ENCODE data around the gene CSMD2.
A peak's percentile ranks its signal among the peaks of the same experiment; 100 is the strongest.

CSMD2 gene

DNA sequence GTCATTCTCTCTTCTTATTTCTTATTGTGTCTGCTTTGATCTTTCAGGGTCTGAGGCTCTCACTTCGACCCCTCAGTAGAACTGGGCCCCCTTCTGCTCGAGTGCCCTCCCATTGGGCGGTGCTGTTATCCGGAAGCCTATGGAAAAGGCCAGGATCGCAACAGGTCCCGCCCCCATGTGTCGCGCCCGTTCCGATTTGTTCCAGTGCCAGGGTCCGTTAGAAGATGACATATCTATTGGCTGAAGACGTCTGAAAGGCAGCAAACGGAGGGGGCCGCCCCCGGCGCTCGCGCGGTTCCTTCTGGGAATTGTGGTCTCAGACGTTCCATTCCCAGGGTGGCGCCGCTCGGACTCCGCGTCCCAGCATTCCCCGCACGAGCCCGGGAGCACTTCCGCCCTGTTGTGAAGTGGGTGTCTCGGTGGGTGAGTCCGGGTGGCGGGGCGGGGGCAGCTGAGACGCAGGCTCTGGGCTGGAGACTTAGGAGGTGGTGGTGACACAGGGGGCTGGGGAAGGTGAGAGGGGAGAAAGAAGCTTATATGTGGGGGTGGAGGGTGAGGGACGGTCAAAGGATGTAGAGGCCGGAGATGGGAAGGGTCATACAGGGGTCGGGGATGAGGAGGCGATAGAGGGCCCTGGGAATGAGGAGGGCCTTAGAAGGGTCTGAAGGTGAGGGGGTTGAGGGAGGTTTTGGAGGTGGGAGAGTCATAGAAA is 692.6 kb downstream of the CSMD2 start, which contains the start of gene ZSCAN20:
ZSCAN20 (plus strand) TSS at position 377 of the 712 bp plus-strand sequence. CDS start 6,644 bp downstream, outside the sequence.
- peak within 1 kb of the TSS; percentile 71 for H3K4me3 ChIP-seq (ENCODE audit: low read length)
- no peaks in the 10 kb centered on the region for H3K27me3 ChIP-seq (ENCODE audit: insufficient read depth, low read length)
- H3K9me3 ChIP-seq (ENCODE audit: insufficient read depth, low read depth, low read length) = no peaks in the 10 kb centered on the region
- WGBS = 2% methylated on average over 38 of the region's 38 CpGs
- H3K9ac ChIP-seq (ENCODE audit: low read depth, low read length) = peak within 1 kb of the TSS; percentile 63; the same call in 1 of the 2 replicates
- H3K36me3 ChIP-seq (ENCODE audit: insufficient read depth, low read length) = no peaks in the 10 kb centered on the region
- no peak within 1 kb of the TSS for H3K27ac ChIP-seq (ENCODE audit: low read depth, low read length)
- peaks cover 9% of the 10 kb centered on the region for H3K4me1 ChIP-seq (ENCODE audit: insufficient read depth, low read length)

- H3K4me3 ChIP-seq (ENCODE audit: low read length) = no peak overlapping the region
- H3K9me3 ChIP-seq (ENCODE audit: insufficient read depth, low read depth, low read length) = no peaks in the 10 kb centered on the region
- WGBS = 91% methylated on average over 4 of the region's 4 CpGs
- H3K9ac ChIP-seq (ENCODE audit: low read depth, low read length) = no peak overlapping the region
- peaks cover 9% of the 10 kb centered on the region for H3K4me1 ChIP-seq (ENCODE audit: insufficient read depth, low read length)
- no peak overlapping the region for H3K27ac ChIP-seq (ENCODE audit: low read depth, low read length)
- no peaks in the 10 kb centered on the region for H3K27me3 ChIP-seq (ENCODE audit: insufficient read depth, low read length)
- no peaks in the 10 kb centered on the region for H3K36me3 ChIP-seq (ENCODE audit: insufficient read depth, low read length)
Observed at GRCh38 chr1:33471416-33471815, 693.6 kb downstream of the CSMD2 start.

DNA sequence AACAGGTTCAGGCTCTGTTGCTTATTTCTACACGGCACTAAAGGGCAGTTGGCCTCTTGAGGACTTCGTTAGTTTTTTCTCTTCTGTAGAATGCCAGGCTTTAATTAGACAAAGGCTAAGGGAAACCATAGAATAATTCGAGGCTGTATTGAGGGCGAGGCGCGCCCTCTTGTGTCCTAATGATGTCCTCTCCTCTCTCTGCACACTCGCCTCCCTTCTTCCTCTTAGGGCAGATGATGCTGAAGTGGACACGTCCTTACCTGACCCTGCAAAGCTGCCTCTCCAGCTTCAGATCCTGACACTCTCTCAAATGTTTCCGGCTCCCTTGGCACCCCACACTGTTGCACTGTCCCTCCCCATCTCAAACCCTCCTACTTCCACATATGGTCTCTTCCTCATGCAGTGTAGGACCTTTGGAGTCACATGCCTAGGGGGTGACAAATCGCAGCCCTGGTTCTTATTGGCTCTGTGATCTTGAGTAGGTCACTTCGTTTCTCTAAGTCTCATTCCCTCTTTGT is 694.5 kb downstream of the CSMD2 start:
- H3K9ac ChIP-seq (ENCODE audit: low read depth, low read length) = no peak overlapping the region
- no peaks in the 10 kb centered on the region for H3K9me3 ChIP-seq (ENCODE audit: insufficient read depth, low read depth, low read length)
- no peaks in the 10 kb centered on the region for H3K36me3 ChIP-seq (ENCODE audit: insufficient read depth, low read length)
- H3K27me3 ChIP-seq (ENCODE audit: insufficient read depth, low read length) = no peaks in the 10 kb centered on the region
- peaks cover 9% of the 10 kb centered on the region for H3K4me1 ChIP-seq (ENCODE audit: insufficient read depth, low read length)
- 13% methylated on average over 11 of the region's 11 CpGs for WGBS
- H3K27ac ChIP-seq (ENCODE audit: low read depth, low read length) = no peak overlapping the region
- H3K4me3 ChIP-seq (ENCODE audit: low read length) = no peak overlapping the region

DNA sequence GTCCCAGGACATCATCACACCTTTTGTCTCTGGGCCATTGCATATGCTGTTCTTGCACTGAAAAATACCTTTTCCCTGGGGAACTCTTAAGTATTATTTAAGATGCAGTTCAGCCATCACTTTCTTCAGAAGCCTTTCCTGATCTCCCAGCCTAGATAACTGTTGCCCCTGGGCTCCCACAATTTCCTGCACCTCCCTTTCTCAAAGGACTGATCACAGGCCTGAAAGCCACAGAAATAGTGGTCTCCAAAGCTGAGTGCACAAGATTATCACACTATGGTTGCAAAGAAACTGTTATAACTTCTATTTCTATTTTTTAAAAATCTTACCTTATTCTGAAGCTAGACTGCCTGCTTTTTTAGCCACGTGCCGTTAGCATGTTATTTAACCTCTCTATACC is 695.3 kb downstream of the CSMD2 start:
- peaks cover 9% of the 10 kb centered on the region for H3K4me1 ChIP-seq (ENCODE audit: insufficient read depth, low read length)
- H3K9ac ChIP-seq (ENCODE audit: low read depth, low read length) = no peak overlapping the region
- no peaks in the 10 kb centered on the region for H3K27me3 ChIP-seq (ENCODE audit: insufficient read depth, low read length)
- WGBS = no CpG with 5 or more reads among the region's 2 CpGs
- H3K36me3 ChIP-seq (ENCODE audit: insufficient read depth, low read length) = no peaks in the 10 kb centered on the region
- no peaks in the 10 kb centered on the region for H3K9me3 ChIP-seq (ENCODE audit: insufficient read depth, low read depth, low read length)
- H3K4me3 ChIP-seq (ENCODE audit: low read length) = no peak overlapping the region
- no peak overlapping the region for H3K27ac ChIP-seq (ENCODE audit: low read depth, low read length)

DNA sequence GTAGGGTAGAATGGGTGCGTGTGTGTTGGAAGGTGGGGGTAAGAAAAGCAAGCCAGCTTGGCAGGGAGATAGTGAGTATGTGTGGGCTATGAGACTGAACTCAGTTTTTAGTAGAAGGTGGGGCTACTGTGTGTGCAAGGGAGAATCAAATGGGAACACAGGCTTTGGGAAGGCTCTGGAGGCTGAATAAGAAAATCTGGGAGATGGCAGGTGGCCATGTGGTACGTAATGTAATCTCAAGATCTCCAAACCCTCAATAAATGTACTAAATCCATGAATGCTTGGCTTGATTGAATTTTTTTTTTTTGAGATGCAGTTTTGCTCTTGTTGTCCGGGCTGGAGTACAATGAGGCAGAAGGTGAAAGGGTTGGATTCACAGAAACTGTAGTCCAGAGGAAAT is 696.1 kb downstream of the CSMD2 start:
- WGBS = 84% methylated on average over 3 of the region's 3 CpGs
- H3K4me3 ChIP-seq (ENCODE audit: low read length) = no peak overlapping the region
- no peak overlapping the region for H3K27ac ChIP-seq (ENCODE audit: low read depth, low read length)

GRCh38 chr1:33468531-33468930 is 696.5 kb downstream of the CSMD2 start:
- H3K4me3 ChIP-seq (ENCODE audit: low read length) = no peak overlapping the region
- H3K36me3 ChIP-seq (ENCODE audit: insufficient read depth, low read length) = no peaks in the 10 kb centered on the region
- no peaks in the 10 kb centered on the region for H3K27me3 ChIP-seq (ENCODE audit: insufficient read depth, low read length)
- no peaks in the 10 kb centered on the region for H3K9me3 ChIP-seq (ENCODE audit: insufficient read depth, low read depth, low read length)
- 80% methylated on average over 4 of the region's 4 CpGs for WGBS
- H3K27ac ChIP-seq (ENCODE audit: low read depth, low read length) = no peak overlapping the region
- peaks cover 9% of the 10 kb centered on the region for H3K4me1 ChIP-seq (ENCODE audit: insufficient read depth, low read length)
- H3K9ac ChIP-seq (ENCODE audit: low read depth, low read length) = no peak overlapping the region

More for the DNA sequence above, 696.1 kb downstream of the CSMD2 start:
- Histone ChIP-seq H3K9me3 (ENCODE audit: insufficient read depth, low read depth, low read length) (no peaks in the 10 kb centered on the region), H3K9ac (ENCODE audit: low read depth, low read length) (no peak overlapping the region), H3K4me1 (ENCODE audit: insufficient read depth, low read length) (peaks cover 9% of the 10 kb centered on the region), H3K36me3 (ENCODE audit: insufficient read depth, low read length) (no peaks in the 10 kb centered on the region), H3K27me3 (ENCODE audit: insufficient read depth, low read length) (no peaks in the 10 kb centered on the region)

GRCh38 chr1:33468011-33468410 is 697.0 kb downstream of the CSMD2 start:
- H3K36me3 ChIP-seq (ENCODE audit: insufficient read depth, low read length) = no peaks in the 10 kb centered on the region
- 90% methylated on average over 4 of the region's 4 CpGs for WGBS
- H3K27ac ChIP-seq (ENCODE audit: low read depth, low read length) = no peak overlapping the region
- peaks cover 7% of the 10 kb centered on the region for H3K4me1 ChIP-seq (ENCODE audit: insufficient read depth, low read length)
- H3K27me3 ChIP-seq (ENCODE audit: insufficient read depth, low read length) = no peaks in the 10 kb centered on the region
- H3K4me3 ChIP-seq (ENCODE audit: low read length) = no peak overlapping the region
- H3K9me3 ChIP-seq (ENCODE audit: insufficient read depth, low read depth, low read length) = no peaks in the 10 kb centered on the region
- no peak overlapping the region for H3K9ac ChIP-seq (ENCODE audit: low read depth, low read length)

DNA sequence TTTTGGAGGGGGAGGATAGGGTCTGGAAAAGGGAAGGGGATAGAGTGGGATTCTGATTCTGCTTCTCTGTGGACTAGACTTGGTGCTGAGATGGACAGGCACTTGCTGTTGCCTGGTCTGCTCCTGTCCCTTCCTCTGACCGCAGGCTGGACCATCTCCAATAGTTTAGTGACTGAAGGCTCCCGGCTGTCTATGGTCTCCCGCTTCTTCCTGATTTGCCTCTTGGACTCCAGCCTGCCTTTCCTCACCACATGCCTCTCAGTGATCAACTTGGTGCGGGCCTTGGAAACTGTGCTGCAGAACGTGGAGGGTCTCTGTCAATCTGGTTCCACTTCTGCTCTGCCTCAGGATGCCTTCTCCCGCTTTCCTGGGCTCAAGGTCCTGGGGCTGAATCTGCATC is 698.9 kb downstream of the CSMD2 start:
- Histone ChIP-seq H3K27ac (ENCODE audit: low read depth, low read length) (no peak overlapping the region), H3K9me3 (ENCODE audit: insufficient read depth, low read depth, low read length) (no peaks in the 10 kb centered on the region), H3K4me3 (ENCODE audit: low read length) (no peak overlapping the region), H3K36me3 (ENCODE audit: insufficient read depth, low read length) (no peaks in the 10 kb centered on the region), H3K27me3 (ENCODE audit: insufficient read depth, low read length) (no peaks in the 10 kb centered on the region), H3K9ac (ENCODE audit: low read depth, low read length) (no peak overlapping the region), H3K4me1 (ENCODE audit: insufficient read depth, low read length) (no peaks in the 10 kb centered on the region)
- WGBS = 91% methylated on average over 6 of the region's 6 CpGs

DNA sequence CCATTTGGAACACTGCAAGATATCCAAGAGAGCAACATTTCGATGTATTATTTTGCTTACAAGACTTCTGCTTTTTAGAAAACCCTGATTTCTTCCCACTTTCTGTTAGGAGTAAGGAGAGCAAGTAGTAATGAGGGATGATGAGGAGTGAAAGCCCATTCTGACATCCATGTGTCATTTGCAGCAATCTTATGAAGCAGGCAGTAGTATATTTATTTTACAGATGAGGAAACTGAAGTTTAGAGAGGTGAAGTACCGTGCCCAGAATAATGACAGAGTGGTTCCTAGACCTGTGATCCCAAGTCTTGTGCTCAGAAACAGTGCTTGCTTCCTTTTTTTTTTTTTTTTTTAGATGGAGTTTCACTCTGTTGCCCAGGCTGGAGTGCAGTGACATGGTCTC is 699.7 kb downstream of the CSMD2 start:
- WGBS = 86% methylated on average over 2 of the region's 2 CpGs
- H3K9me3 ChIP-seq (ENCODE audit: insufficient read depth, low read depth, low read length) = no peaks in the 10 kb centered on the region
- no peak overlapping the region for H3K27ac ChIP-seq (ENCODE audit: low read depth, low read length)
- H3K4me3 ChIP-seq (ENCODE audit: low read length) = no peak overlapping the region
- H3K9ac ChIP-seq (ENCODE audit: low read depth, low read length) = no peak overlapping the region
- H3K4me1 ChIP-seq (ENCODE audit: insufficient read depth, low read length) = no peaks in the 10 kb centered on the region
- H3K36me3 ChIP-seq (ENCODE audit: insufficient read depth, low read length) = no peaks in the 10 kb centered on the region
- H3K27me3 ChIP-seq (ENCODE audit: insufficient read depth, low read length) = no peaks in the 10 kb centered on the region

- 86% methylated on average over 3 of the region's 3 CpGs for WGBS
Observed at GRCh38 chr1:33464552-33464951, 700.5 kb downstream of the CSMD2 start.

More at GRCh38 chr1:33464552-33464951, 700.5 kb downstream of the CSMD2 start:
- Histone ChIP-seq H3K4me1 (ENCODE audit: insufficient read depth, low read length) (0 out of 2 replicates have a peak, but pooled peaks cover 3% of the 10 kb centered on the region), H3K4me3 (ENCODE audit: low read length) (no peak overlapping the region), H3K36me3 (ENCODE audit: insufficient read depth, low read length) (no peaks in the 10 kb centered on the region), H3K9ac (ENCODE audit: low read depth, low read length) (no peak overlapping the region), H3K27me3 (ENCODE audit: insufficient read depth, low read length) (no peaks in the 10 kb centered on the region), H3K27ac (ENCODE audit: low read depth, low read length) (no peak overlapping the region), H3K9me3 (ENCODE audit: insufficient read depth, low read depth, low read length) (no peaks in the 10 kb centered on the region)

All from HUES64 (cell line).